ENCODE results near the gene HDAC4.

HDAC4 gene

DNA sequence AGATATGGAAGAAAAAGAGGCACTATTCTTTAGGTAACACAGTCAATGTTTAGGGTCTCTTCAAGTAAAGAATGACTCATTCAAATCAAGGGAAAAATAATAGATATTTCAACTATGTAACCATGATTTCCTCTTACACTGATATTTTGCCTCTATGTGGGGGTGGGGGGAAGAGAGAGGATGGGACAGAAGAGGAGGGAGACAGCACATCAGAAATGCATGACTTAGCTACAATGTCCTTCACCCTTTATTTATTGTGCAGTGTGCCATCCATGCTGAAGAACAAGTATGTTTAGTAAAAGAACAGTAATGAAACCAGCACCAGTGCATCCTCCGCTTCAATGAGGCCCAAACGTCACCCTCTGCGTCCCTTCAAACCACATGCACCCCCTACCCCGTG is 204.8 kb downstream of the HDAC4 start:
- Histone ChIP-seq H3K4me2 (ENCODE audit: low read length) (no peak overlapping the region), H3K36me3 (ENCODE audit: insufficient read depth, low read length) (no peaks in the 10 kb centered on the region), H2AFZ (ENCODE audit: low read length) (no peak overlapping the region), H3K27me3 (ENCODE audit: insufficient read depth, low read length) (no peaks in the 10 kb centered on the region), H3K9ac (ENCODE audit: low read length) (no peak overlapping the region), H3K79me2 (ENCODE audit: insufficient read depth, low read length) (no peaks in the 10 kb centered on the region), H3K4me3 (ENCODE audit: low read depth, low read length, poor library complexity, severe bottlenecking) (no peak overlapping the region), H3K27ac (ENCODE audit: low read depth, low read length, poor library complexity, severe bottlenecking) (no peak overlapping the region), H3K9me2 (ENCODE audit: low read depth, low read length) (no peaks in the 10 kb centered on the region), H3K9me3 (ENCODE audit: low read length) (no peaks in the 10 kb centered on the region), H3F3A (ENCODE audit: insufficient read depth, low read length) (no peaks in the 10 kb centered on the region), H3K4me1 (ENCODE audit: insufficient read depth, low read length, severe bottlenecking) (no peaks in the 10 kb centered on the region), H4K20me1 (ENCODE audit: insufficient read depth, low read length) (no peaks in the 10 kb centered on the region)
- TF ChIP-seq, protein P1, sequence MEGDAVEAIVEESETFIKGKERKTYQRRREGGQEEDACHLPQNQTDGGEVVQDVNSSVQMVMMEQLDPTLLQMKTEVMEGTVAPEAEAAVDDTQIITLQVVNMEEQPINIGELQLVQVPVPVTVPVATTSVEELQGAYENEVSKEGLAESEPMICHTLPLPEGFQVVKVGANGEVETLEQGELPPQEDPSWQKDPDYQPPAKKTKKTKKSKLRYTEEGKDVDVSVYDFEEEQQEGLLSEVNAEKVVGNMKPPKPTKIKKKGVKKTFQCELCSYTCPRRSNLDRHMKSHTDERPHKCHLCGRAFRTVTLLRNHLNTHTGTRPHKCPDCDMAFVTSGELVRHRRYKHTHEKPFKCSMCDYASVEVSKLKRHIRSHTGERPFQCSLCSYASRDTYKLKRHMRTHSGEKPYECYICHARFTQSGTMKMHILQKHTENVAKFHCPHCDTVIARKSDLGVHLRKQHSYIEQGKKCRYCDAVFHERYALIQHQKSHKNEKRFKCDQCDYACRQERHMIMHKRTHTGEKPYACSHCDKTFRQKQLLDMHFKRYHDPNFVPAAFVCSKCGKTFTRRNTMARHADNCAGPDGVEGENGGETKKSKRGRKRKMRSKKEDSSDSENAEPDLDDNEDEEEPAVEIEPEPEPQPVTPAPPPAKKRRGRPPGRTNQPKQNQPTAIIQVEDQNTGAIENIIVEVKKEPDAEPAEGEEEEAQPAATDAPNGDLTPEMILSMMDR (IDR thresholded peaks at IDR 0.05; ENCODE audit: low read length): no peak
- TF ChIP-seq EZH2 (IDR thresholded peaks at IDR 0.05; ENCODE audit: borderline replicate concordance, low read length): no peak

DNA sequence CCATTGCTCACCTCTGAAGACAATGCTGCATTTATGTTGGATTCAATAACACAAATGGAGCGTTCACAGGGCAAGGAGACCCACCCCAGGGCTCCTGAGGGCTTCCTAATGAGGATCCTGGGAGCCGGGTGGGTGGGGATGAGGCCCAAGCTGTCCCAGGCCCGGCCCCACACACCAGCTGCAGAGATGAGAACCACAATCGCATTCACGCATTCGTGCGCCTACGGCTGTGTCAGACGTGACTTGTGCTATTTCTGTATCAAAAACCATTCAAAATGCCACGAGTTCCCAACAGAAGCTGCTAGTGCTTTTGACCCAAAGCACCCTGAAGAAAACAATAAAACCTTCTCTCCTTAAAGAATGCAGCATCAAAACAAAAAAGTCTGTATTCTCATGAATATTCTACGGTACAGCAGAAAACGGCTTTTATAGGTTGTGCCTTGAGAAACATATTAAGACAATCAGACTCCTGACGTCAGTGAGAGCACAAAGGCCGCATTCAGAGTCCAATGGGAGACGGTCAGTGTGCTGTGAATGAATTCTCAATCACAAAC is 205.4 kb downstream of the HDAC4 start:
- Histone ChIP-seq H3K9ac (ENCODE audit: low read length) (no peak overlapping the region), H3K9me3 (ENCODE audit: low read length) (no peaks in the 10 kb centered on the region), H3K4me2 (ENCODE audit: low read length) (no peak overlapping the region), H3K9me2 (ENCODE audit: low read depth, low read length) (no peaks in the 10 kb centered on the region), H3K27me3 (ENCODE audit: insufficient read depth, low read length) (no peaks in the 10 kb centered on the region), H3K27ac (ENCODE audit: low read depth, low read length, poor library complexity, severe bottlenecking) (no peak overlapping the region), H3K4me1 (ENCODE audit: insufficient read depth, low read length, severe bottlenecking) (no peaks in the 10 kb centered on the region), H3K79me2 (ENCODE audit: insufficient read depth, low read length) (no peaks in the 10 kb centered on the region), H3K4me3 (ENCODE audit: low read depth, low read length, poor library complexity, severe bottlenecking) (no peak overlapping the region), H4K20me1 (ENCODE audit: insufficient read depth, low read length) (no peaks in the 10 kb centered on the region), H3F3A (ENCODE audit: insufficient read depth, low read length) (no peaks in the 10 kb centered on the region), H2AFZ (ENCODE audit: low read length) (no peak overlapping the region), H3K36me3 (ENCODE audit: insufficient read depth, low read length) (no peaks in the 10 kb centered on the region)
- no peak for TF ChIP-seq EZH2 (IDR thresholded peaks at IDR 0.05; ENCODE audit: borderline replicate concordance, low read length)
- TF ChIP-seq, protein P1 (IDR thresholded peaks at IDR 0.05; ENCODE audit: low read length): no peak

DNA sequence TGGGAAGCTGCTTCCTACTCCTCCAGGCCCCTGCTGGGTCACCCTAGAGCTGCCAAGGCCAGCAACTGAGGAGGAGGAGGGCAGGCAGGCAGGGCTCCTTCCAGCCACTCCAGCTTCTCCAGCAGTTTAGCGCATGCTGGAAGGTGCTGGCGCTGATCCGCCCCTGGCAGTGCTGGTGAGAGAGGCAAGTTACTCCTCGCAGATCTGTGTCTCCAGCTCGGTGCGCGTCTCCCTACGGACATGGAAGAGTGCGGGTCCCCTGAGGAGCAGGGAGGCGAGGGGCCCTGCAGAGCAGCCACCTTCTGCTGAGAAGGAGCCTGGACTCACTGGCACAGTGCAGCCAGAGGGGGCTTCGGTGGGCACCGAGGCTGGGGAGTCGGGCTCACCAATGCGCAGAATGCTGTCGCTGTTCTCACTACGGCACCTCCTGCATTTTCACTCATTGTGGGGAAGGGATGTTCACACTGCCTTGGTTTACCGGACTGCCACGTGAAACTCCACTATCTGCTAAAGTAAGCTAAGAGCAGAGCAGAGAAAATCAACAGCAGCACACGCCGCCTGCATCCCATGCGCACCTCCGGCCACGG is 206.0 kb downstream of the HDAC4 start:
- Histone ChIP-seq H2AFZ (ENCODE audit: low read length) (no peak overlapping the region), H3K36me3 (ENCODE audit: insufficient read depth, low read length) (no peaks in the 10 kb centered on the region), H3F3A (ENCODE audit: insufficient read depth, low read length) (no peaks in the 10 kb centered on the region), H4K20me1 (ENCODE audit: insufficient read depth, low read length) (no peaks in the 10 kb centered on the region), H3K9me2 (ENCODE audit: low read depth, low read length) (no peaks in the 10 kb centered on the region), H3K27me3 (ENCODE audit: insufficient read depth, low read length) (no peaks in the 10 kb centered on the region), H3K4me3 (ENCODE audit: low read depth, low read length, poor library complexity, severe bottlenecking) (no peak overlapping the region), H3K9ac (ENCODE audit: low read length) (no peak overlapping the region), H3K4me2 (ENCODE audit: low read length) (no peak overlapping the region), H3K79me2 (ENCODE audit: insufficient read depth, low read length) (no peaks in the 10 kb centered on the region), H3K4me1 (ENCODE audit: insufficient read depth, low read length, severe bottlenecking) (no peaks in the 10 kb centered on the region), H3K27ac (ENCODE audit: low read depth, low read length, poor library complexity, severe bottlenecking) (no peak overlapping the region), H3K9me3 (ENCODE audit: low read length) (no peaks in the 10 kb centered on the region)
- TF ChIP-seq, protein P1 (IDR thresholded peaks at IDR 0.05; ENCODE audit: low read length): no peak
- no peak for TF ChIP-seq EZH2 (IDR thresholded peaks at IDR 0.05; ENCODE audit: borderline replicate concordance, low read length)
